ENCODE measurements around the gene ETV6.

- TF ChIP-seq, protein P1, sequence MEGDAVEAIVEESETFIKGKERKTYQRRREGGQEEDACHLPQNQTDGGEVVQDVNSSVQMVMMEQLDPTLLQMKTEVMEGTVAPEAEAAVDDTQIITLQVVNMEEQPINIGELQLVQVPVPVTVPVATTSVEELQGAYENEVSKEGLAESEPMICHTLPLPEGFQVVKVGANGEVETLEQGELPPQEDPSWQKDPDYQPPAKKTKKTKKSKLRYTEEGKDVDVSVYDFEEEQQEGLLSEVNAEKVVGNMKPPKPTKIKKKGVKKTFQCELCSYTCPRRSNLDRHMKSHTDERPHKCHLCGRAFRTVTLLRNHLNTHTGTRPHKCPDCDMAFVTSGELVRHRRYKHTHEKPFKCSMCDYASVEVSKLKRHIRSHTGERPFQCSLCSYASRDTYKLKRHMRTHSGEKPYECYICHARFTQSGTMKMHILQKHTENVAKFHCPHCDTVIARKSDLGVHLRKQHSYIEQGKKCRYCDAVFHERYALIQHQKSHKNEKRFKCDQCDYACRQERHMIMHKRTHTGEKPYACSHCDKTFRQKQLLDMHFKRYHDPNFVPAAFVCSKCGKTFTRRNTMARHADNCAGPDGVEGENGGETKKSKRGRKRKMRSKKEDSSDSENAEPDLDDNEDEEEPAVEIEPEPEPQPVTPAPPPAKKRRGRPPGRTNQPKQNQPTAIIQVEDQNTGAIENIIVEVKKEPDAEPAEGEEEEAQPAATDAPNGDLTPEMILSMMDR (IDR thresholded peaks at IDR 0.05) = no peak
- TF ChIP-seq POLR2A (IDR thresholded peaks at IDR 0.05) = no peak
Observed at GRCh38 chr12:11798856-11799501, 149.5 kb downstream of the ETV6 start.

Data from testis (tissue), 2 donors.